Activated naive CD4-positive, alpha-beta T cell treated with anti-CD3 and anti-CD28 coated beads, Interleukin-2, amount 10 ng/mL, durations not matched to agents 7 days and 5 days (primary cell): Measurements from ENCODE around the gene MYO1H.

Source experiments
- CTCF ChIA-PET: fragments of 350-600 bp; sonication (Branson Sonifier 250); formaldehyde crosslinking; loops from one replicate; lab custom pipeline; 2021; ENCODE audit warnings: antibody characterized with exemption; lab: Charles Lee
- DNase-seq: peaks from one replicate; pipeline ENCODE4 v3.0.0-alpha.2; 2020
- H3K27ac Mint-ChIP-seq: one replicate; pipeline ENCODE4 v1.8.0; 2021; ENCODE audit warnings: mild to moderate bottlenecking, moderate library complexity, mixed read lengths
- H3K27me3 Mint-ChIP-seq: one replicate; pipeline ENCODE4 v1.8.0; 2021; ENCODE audit warnings: mild to moderate bottlenecking, mixed read lengths
- H3K36me3 Mint-ChIP-seq: one replicate; pipeline ENCODE4 v1.8.0; 2021; ENCODE audit warnings: mixed read lengths
- H3K4me1 Mint-ChIP-seq: one replicate; pipeline ENCODE4 v1.8.0; 2021; ENCODE audit warnings: mixed read lengths
- H3K4me3 Mint-ChIP-seq: one replicate; pipeline ENCODE4 v1.8.0; 2021; ENCODE audit warnings: mild to moderate bottlenecking, moderate library complexity, mixed read lengths
- H3K9me3 Mint-ChIP-seq: one replicate; pipeline ENCODE4 v1.8.0; 2021; ENCODE audit warnings: mixed read lengths

MYO1H gene

DNA sequence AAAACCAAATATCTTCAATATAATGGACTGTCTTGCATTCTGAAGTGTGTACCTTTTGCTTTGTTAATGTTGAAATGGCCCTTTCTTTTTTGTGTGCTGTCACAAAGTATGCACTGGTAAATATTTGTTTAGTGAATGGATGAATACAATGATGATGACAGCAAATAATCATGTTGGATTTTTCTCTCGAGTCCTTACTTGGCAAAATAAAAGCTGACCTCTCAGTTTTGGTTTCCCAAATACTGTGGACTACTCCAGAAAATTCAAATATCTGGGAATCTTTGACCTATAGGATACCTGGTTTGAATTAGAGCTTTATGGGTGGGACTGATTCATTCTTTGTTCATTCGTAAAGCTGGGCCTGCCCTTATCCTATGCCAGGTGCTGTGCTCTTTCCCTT is 135.2 kb downstream of the MYO1H start:
- no peak for DNase-seq
- Mint-ChIP-seq H3K4me1 (peaks cover 18% of the 10 kb centered on the region), H3K27ac (no peak overlapping the region), H3K36me3 (peaks cover 28% of the 10 kb centered on the region), H3K9me3 (no peaks in the 10 kb centered on the region), H3K4me3 (no peak overlapping the region), H3K27me3 (no peaks in the 10 kb centered on the region)
- CTCF ChIA-PET, result interaction anchor here (0.8 to 1.2 kb wide), 2 partner anchors 35 to 363 kb away, joined by 3 read pairs; no protein-coding TSS in a partner anchor

DNA sequence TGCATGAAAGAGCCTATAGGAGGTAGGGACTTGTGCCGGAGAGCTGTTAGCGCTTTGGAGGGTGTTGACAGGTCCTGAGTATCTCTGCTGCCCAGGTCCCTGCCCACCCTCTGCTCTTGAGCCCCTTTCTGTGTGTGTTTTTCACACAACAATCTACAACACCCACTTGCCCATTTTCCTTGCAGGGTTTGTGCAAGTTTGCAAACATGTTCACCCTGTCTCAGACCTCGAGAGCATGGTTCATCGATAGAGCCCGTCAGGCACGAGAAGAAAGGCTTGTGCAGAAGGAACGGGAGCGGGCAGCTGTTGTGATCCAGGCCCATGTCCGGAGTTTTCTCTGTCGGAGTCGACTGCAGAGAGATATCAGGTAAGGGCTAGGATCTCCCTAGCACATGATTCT is 135.6 kb downstream of the MYO1H start:
- Mint-ChIP-seq H3K4me1 (peaks cover 17% of the 10 kb centered on the region), H3K9me3 (no peaks in the 10 kb centered on the region), H3K4me3 (no peak overlapping the region), H3K36me3 (peaks cover 29% of the 10 kb centered on the region), H3K27ac (no peak overlapping the region), H3K27me3 (no peaks in the 10 kb centered on the region)
- CTCF ChIA-PET, result interaction anchor here (0.8 to 1.2 kb wide), 2 partner anchors 35 to 362 kb away, joined by 3 read pairs; no protein-coding TSS in a partner anchor
- no peak for DNase-seq

DNA sequence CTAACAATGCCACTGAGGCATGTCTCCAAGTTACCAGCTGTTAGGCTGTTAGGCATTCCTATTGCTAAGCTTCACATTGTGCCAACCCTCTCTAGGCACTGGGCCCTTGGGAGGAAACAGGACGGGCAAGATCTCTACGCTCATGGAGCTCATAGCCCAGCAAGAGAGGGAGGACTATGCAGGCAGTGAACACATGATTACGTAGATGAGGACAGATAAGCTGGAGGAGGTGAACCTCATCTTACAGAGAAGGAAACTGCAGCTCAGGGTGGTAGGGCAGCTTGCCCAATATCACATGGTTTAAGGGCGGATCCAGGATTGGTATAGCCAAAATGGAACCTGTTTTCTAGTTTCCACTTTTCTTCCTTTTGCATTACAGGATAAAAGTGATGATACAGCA is 137.5 kb downstream of the MYO1H start:
- H3K4me3 Mint-ChIP-seq, result no peak overlapping the region
- no peak overlapping the region for H3K27ac Mint-ChIP-seq
- DNase-seq, result no peak
- no peaks in the 10 kb centered on the region for H3K9me3 Mint-ChIP-seq
- peaks cover 38% of the 10 kb centered on the region for H3K36me3 Mint-ChIP-seq
- H3K27me3 Mint-ChIP-seq, result no peaks in the 10 kb centered on the region
- peaks cover under 1% of the 10 kb centered on the region for H3K4me1 Mint-ChIP-seq
- CTCF ChIA-PET, result interaction anchor here (0.8 kb wide), 1 partner anchor 14 kb away, joined by 3 read pairs; no protein-coding TSS in a partner anchor

DNA sequence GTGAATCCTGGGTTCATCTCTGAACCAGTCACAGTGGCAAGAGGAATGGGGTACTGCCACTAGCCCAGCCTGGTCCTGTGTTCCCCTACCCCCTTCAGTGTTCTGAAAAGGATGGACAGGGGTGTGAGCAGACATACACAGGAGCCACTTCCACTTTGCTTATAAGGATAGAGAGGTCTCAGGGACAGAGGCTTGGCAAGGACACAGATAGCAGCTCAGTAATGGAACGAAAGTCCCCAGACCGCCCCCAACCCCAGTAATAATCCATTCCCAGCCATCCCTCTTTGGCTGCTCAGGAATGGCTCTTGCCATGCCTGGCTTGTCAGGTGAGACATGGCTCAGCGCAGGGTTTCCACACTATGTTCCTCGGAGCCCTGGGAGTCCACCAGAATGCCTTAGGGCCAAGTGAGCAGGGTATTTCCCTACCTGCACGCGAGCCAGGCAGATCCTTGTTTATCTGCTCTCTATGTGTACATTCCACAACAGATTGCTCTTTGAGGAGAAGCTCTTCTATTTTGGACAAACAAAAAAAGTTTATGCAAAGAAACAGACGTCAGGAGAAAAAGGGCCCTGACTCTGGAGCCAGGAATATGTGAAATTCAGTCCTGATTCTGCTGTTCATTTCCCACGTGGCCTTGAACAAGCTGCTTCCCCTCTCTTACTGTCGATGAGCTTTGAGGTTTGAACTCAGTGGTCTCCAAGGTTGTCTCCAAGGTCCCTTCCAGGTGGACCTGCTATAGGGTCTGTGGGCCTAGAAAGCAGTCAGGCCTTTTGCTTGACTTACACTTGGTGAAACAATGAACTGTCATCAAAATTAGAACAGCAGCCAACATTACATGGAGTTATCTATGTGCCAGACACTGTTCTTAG is 139.7 kb downstream of the MYO1H start:
- CTCF ChIA-PET, result no interaction called here

GRCh38 chr12:109488051-109488665 is 140.5 kb downstream of the MYO1H start:
- no peak overlapping the region for H3K27ac Mint-ChIP-seq
- CTCF ChIA-PET, result no interaction called here
- peaks cover 46% of the 10 kb centered on the region for H3K36me3 Mint-ChIP-seq

More for the DNA sequence above, 139.7 kb downstream of the MYO1H start:
- H3K27ac Mint-ChIP-seq, result no peak overlapping the region
- no peak overlapping the region for H3K4me3 Mint-ChIP-seq
- H3K9me3 Mint-ChIP-seq, result no peaks in the 10 kb centered on the region
- no peak for DNase-seq
- no peaks in the 10 kb centered on the region for H3K4me1 Mint-ChIP-seq
- peaks cover 46% of the 10 kb centered on the region for H3K36me3 Mint-ChIP-seq
- H3K27me3 Mint-ChIP-seq, result no peaks in the 10 kb centered on the region

GRCh38 chr12:109489016-109489954 is 141.6 kb downstream of the MYO1H start:
- CTCF ChIA-PET, result no interaction called here
- no peaks in the 10 kb centered on the region for H3K9me3 Mint-ChIP-seq
- no peak for DNase-seq
- peaks cover 41% of the 10 kb centered on the region for H3K36me3 Mint-ChIP-seq
- H3K27me3 Mint-ChIP-seq, result no peaks in the 10 kb centered on the region
- no peaks in the 10 kb centered on the region for H3K4me1 Mint-ChIP-seq
- no peak overlapping the region for H3K27ac Mint-ChIP-seq
- no peak overlapping the region for H3K4me3 Mint-ChIP-seq

More at GRCh38 chr12:109488051-109488665, 140.5 kb downstream of the MYO1H start:
- Mint-ChIP-seq H3K4me1 (no peaks in the 10 kb centered on the region), H3K27me3 (no peaks in the 10 kb centered on the region), H3K4me3 (no peak overlapping the region), H3K9me3 (no peaks in the 10 kb centered on the region)
- no peak for DNase-seq

- H3K9me3 Mint-ChIP-seq, result no peaks in the 10 kb centered on the region
- DNase-seq, result no peak
- peaks cover 4% of the 10 kb centered on the region for H3K4me1 Mint-ChIP-seq
- H3K4me3 Mint-ChIP-seq, result no peak overlapping the region
- CTCF ChIA-PET, result no interaction called here
- no peak overlapping the region for H3K27ac Mint-ChIP-seq
- H3K36me3 Mint-ChIP-seq, result peaks cover 39% of the 10 kb centered on the region
- no peaks in the 10 kb centered on the region for H3K27me3 Mint-ChIP-seq
Measured at GRCh38 chr12:109489955-109490565, 142.4 kb downstream of the MYO1H start.

- no peak for DNase-seq
- Mint-ChIP-seq H3K36me3 (peaks cover 38% of the 10 kb centered on the region), H3K27me3 (no peaks in the 10 kb centered on the region), H3K4me1 (peaks cover 8% of the 10 kb centered on the region), H3K4me3 (no peak overlapping the region), H3K27ac (no peak overlapping the region), H3K9me3 (no peaks in the 10 kb centered on the region)
- CTCF ChIA-PET, result interaction anchor here (1.6 kb wide), 1 partner anchor 59 kb away, joined by 3 read pairs; no protein-coding TSS in a partner anchor
Measured at GRCh38 chr12:109491671-109492070, 144.0 kb downstream of the MYO1H start.

- CTCF ChIA-PET, result no interaction called here
- H3K4me1 Mint-ChIP-seq, result peaks cover 8% of the 10 kb centered on the region
- H3K9me3 Mint-ChIP-seq, result no peaks in the 10 kb centered on the region
- no peak overlapping the region for H3K27ac Mint-ChIP-seq
- peaks cover 33% of the 10 kb centered on the region for H3K36me3 Mint-ChIP-seq
- H3K4me3 Mint-ChIP-seq, result no peak overlapping the region
- DNase-seq, result no peak
- H3K27me3 Mint-ChIP-seq, result no peaks in the 10 kb centered on the region
Measured at GRCh38 chr12:109492371-109492770, 144.7 kb downstream of the MYO1H start.

DNA sequence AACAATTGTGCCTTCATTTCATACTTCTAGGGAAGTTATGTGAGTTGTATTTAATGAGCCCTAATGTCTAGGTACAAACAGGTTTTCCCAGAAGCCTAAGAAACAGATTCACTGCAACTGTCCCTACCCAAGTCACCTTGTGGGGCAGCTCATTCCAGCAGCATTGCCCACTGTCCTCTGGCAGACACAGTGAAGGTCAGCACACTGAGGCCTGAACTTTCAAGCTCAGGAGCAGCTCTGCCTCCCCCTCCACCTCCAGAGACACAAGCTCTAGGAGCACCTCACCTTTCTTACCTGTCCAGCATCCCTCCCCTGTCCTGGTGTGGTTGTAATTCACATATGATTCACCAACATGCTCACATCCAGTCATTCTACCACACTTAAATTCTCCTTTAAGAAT is 145.4 kb downstream of the MYO1H start:
- DNase-seq, result no peak
- H3K27ac Mint-ChIP-seq, result no peak overlapping the region
- H3K9me3 Mint-ChIP-seq, result no peaks in the 10 kb centered on the region
- CTCF ChIA-PET, result no interaction called here
- H3K36me3 Mint-ChIP-seq, result peaks cover 34% of the 10 kb centered on the region
- peaks cover 8% of the 10 kb centered on the region for H3K4me1 Mint-ChIP-seq
- H3K27me3 Mint-ChIP-seq, result no peaks in the 10 kb centered on the region
- H3K4me3 Mint-ChIP-seq, result no peak overlapping the region

DNA sequence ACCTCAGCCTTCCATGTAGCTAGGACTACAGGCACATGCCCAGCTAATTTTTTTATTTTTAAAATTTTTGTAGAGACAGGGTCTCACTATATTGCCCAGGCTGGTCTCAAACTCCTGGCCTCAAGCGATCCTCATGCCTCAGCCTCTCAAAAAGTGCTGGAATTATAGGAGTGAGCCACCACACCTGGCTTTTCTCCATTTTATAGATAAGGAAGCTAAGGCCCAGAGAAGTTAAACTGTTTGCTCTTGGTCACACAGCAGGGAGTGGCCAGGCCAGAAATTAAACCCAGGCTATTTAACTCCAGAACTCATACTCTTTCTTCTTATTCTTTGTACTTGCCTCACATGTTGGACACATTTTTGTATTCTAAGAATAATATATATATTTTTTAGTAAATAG is 146.2 kb downstream of the MYO1H start:
- peaks cover 38% of the 10 kb centered on the region for H3K36me3 Mint-ChIP-seq
- DNase-seq, result no peak
- CTCF ChIA-PET, result no interaction called here
- H3K4me3 Mint-ChIP-seq, result no peak overlapping the region
- no peaks in the 10 kb centered on the region for H3K27me3 Mint-ChIP-seq
- H3K9me3 Mint-ChIP-seq, result no peaks in the 10 kb centered on the region
- H3K27ac Mint-ChIP-seq, result no peak overlapping the region
- peaks cover 8% of the 10 kb centered on the region for H3K4me1 Mint-ChIP-seq

GRCh38 chr12:109494348-109494881 is 146.7 kb downstream of the MYO1H start:
- Mint-ChIP-seq H3K27me3 (no peaks in the 10 kb centered on the region), H3K9me3 (no peaks in the 10 kb centered on the region), H3K4me3 (no peak overlapping the region), H3K36me3 (peaks cover 33% of the 10 kb centered on the region), H3K27ac (no peak overlapping the region), H3K4me1 (peaks cover 8% of the 10 kb centered on the region)
- DNase-seq, result no peak
- CTCF ChIA-PET, result interaction anchor here (1.1 kb wide), 1 partner anchor 283 kb away, joined by 3 read pairs; no protein-coding TSS in a partner anchor

GRCh38 chr12:109495012-109495411 is 147.3 kb downstream of the MYO1H start:
- Mint-ChIP-seq H3K4me1 (peaks cover 8% of the 10 kb centered on the region), H3K27me3 (no peaks in the 10 kb centered on the region), H3K36me3 (peaks cover 31% of the 10 kb centered on the region), H3K9me3 (no peaks in the 10 kb centered on the region), H3K4me3 (no peak overlapping the region), H3K27ac (peak overlapping the region; percentile 4)
- CTCF ChIA-PET, result interaction anchor here (0.6 to 1.1 kb wide), 2 partner anchors 62 to 283 kb away, joined by 3 read pairs; no protein-coding TSS in a partner anchor
- no peak for DNase-seq
